GF-D8 (cell line): ENCODE results near the gene MS4A3.
A peak's percentile ranks its signal among the peaks of the same experiment; 100 is the strongest.
"Not testable (repeated sequence)": the region's sequence is repeated elsewhere in the genome, so short reads cannot be mapped to it uniquely, and the experiment has no call there.

Experiments used
- DNase-seq: peaks from one replicate; lab custom pipeline; 2025; lab: John Stamatoyannopoulos, UW

Gene MS4A3

DNA sequence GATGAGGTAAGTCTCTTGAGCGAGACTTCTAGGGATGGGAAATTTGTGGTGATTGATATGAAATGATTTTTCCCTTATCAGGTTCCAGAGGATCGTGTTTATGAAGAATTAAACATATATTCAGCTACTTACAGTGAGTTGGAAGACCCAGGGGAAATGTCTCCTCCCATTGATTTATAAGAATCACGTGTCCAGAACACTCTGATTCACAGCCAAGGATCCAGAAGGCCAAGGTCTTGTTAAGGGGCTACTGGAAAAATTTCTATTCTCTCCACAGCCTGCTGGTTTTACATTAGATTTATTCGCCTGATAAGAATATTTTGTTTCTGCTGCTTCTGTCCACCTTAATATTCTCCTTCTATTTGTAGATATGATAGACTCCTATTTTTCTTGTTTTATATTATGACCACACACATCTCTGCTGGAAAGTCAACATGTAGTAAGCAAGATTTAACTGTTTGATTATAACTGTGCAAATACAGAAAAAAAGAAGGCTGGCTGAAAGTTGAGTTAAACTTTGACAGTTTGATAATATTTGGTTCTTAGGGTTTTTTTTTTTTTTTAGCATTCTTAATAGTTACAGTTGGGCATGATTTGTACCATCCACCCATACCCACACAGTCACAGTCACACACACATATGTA is 39.1 kb downstream of the MS4A3 start:
- DNase-seq, result no peak

DNA sequence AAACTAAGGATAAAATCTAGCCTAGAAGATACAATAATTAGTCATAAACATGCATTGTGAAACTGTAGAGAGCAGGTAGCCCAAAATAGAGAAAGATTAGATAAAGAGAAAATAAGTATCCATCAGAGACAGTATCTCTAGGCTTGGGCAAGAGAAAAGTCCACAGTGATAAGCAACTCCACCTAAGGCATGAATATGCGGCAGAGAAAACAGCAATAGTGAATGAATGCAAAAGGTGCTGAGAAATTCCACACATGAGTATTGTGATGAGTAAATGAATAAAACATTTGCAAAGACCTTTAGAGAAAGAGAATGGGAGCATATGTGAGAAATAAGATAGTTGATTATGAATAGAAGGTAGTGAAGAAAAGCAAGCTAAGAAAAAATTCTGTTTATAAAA is 40.7 kb downstream of the MS4A3 start:
- no peak for DNase-seq

DNA sequence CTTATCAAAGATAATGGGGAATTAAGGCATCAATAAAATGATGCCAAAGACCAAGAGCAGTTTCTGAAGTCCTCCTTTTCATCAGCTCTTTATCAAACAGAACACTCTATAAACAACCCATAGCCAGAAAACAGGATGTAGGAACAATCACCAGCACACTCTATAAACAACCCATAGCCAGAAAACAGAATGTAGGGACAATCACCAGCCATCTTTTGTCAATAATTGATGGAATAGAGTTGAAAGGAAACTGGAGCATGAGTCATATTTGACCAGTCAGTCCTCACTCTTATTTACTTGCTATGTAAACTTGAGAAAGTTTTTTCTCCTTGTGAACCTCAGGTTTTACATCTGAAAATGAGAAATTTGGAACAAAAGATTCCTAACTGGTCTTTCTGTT is 42.0 kb downstream of the MS4A3 start:
- DNase-seq, result no peak

GRCh38 chr11:60100516-60100915 is 44.1 kb downstream of the MS4A3 start:
- no peak for DNase-seq

GRCh38 chr11:60101368-60101767 is 44.9 kb downstream of the MS4A3 start:
- not testable (repeated sequence) for DNase-seq

DNA sequence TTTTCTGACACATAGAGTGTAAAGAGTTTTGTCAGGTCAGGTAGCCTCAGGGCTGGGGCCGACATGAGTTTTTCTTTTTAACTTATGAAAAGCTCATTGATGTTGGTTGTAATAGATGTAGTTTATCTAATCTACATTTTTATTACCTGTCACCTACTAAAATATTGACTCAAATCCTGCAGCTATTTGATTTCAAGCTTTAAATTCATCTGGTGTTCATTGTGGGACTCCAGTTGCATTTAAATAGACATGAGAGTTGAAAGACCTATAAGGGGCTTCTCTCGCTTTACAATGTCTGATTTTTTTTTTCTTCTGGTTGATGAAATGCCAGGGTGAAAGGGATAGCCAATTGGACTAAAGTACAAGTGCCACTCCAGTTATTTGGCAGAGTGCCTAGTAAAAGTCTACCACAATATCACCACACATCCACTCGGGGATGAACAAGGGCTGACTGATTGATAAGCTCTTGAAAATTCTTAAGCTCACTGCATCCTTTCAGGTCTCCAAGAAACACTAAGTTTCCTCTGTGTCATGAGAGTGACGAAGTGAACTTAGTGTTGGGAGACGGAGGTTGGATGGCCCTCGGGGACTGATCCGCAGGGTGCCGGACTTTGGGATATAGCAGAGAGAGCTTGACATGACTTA is 48.1 kb downstream of the MS4A3 start:
- not testable (repeated sequence) for DNase-seq

- not testable (repeated sequence) for DNase-seq
These were observed 52.2 kb downstream of the MS4A3 start for GRCh38 chr11:60108631-60109030.

DNA sequence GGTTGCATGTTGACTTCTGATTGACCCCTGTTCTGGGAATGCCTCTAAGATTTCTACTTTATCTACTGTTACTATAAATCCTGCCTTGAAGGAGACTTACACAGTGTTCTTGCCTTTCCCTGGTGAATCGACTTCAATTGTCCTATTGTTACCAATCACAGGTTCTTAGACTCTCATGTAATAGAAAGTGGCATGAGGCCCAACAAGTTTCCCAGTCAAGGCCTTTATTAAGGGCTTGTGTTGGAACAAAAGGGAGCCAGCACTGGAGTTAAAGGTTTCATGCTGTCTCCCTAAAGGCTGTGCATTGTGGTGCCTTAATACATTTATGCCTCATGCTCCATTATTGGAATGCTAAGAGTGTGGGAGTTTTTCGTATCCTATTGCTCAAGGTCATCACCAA is 55.3 kb downstream of the MS4A3 start:
- no peak for DNase-seq

GRCh38 chr11:60116996-60117790 is 60.7 kb downstream of the MS4A3 start:
- no peak for DNase-seq

DNA sequence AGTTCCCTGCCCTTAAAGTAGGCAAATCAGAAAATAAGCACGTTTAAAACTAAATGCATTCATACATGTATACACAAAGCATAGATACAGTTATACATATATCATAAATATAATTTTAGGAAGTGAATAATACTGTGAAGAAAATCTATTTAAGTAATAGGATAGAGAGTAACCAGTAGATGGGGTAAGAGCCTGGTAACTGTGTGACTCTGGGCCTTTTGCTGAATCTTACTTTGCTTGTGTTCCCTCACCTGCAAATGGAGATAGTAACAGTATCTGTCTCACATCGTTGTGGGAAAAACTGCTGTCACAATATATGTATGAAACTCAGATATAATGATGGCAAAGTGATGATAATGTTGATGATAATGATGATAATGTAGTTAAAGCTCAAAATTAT is 61.9 kb downstream of the MS4A3 start:
- no peak for DNase-seq

- peak; percentile 25 for DNase-seq
These were observed 63.2 kb downstream of the MS4A3 start for GRCh38 chr11:60119710-60120109.
